Hepatocyte (in vitro differentiated cells): Measurements from ENCODE around the gene RASAL1.

Experiments
- EZH2 ChIP-seq: fragments of 200-600 bp; sonication (generic); IDR thresholded peaks from 2 replicates; pipeline ENCODE4 v1.6.1; 2016; ENCODE audit warnings: antibody characterized with exemption, mild to moderate bottlenecking, borderline replicate concordance
- EZH2phosphoT487 ChIP-seq: fragments of 200-600 bp; sonication (generic); IDR thresholded peaks from one replicate; pipeline ENCODE4 v1.6.1; 2018; ENCODE audit warnings: antibody characterized with exemption, mild to moderate bottlenecking, low read depth, moderate library complexity; ENCODE audit not compliant: unreplicated experiment, severe bottlenecking
- TF ChIP-seq, protein P1 (sequence below): fragments of 200-600 bp; sonication (generic); IDR thresholded peaks from 2 replicates; pipeline ENCODE4 v1.5.1; 2016; ENCODE audit warnings: antibody characterized with exemption, mild to moderate bottlenecking; ENCODE audit not compliant: poor library complexity

DNA sequence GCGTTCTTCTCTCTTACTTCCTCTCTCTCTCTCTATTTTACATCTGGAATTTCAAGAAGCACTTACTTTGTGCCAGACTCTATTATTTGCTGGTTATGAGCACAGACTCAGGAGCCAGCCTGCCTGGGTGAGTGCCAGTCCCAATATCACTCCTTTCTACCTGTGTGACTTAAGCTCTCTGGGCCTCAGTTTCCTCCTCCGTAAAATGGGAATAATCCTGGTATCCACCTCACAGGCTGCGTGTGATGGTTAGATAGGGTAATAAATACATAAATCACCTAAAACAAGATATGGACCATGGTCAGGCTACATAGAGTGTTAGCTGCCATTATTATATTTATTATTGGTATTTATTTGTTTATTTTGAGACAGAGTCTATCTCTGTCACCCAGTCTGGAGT, 24.3 kb downstream of the RASAL1 start:
- TF ChIP-seq, protein P1, sequence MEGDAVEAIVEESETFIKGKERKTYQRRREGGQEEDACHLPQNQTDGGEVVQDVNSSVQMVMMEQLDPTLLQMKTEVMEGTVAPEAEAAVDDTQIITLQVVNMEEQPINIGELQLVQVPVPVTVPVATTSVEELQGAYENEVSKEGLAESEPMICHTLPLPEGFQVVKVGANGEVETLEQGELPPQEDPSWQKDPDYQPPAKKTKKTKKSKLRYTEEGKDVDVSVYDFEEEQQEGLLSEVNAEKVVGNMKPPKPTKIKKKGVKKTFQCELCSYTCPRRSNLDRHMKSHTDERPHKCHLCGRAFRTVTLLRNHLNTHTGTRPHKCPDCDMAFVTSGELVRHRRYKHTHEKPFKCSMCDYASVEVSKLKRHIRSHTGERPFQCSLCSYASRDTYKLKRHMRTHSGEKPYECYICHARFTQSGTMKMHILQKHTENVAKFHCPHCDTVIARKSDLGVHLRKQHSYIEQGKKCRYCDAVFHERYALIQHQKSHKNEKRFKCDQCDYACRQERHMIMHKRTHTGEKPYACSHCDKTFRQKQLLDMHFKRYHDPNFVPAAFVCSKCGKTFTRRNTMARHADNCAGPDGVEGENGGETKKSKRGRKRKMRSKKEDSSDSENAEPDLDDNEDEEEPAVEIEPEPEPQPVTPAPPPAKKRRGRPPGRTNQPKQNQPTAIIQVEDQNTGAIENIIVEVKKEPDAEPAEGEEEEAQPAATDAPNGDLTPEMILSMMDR = no peak
- TF ChIP-seq EZH2 (no peak), EZH2phosphoT487 (no peak)
